GM12864 (cell line): ENCODE measurements around the gene XIRP1.

Experiments used
- DNase-seq: peaks from one replicate; pipeline ENCODE4 v3.0.0-alpha.2; 2011; ENCODE audit warnings: low read depth
- H3K4me3 ChIP-seq: 2 replicates; pipeline ENCODE4 v1.5.1; 2011; ENCODE audit warnings: mild to moderate bottlenecking, low read depth, low read length, control low read depth
- TF ChIP-seq, protein P1 (sequence below): IDR thresholded peaks from 2 replicates; pipeline ENCODE4 v1.5.1; 2011; ENCODE audit warnings: low read depth, mild to moderate bottlenecking, moderate library complexity, low read length, control low read depth, inconsistent platforms; ENCODE audit errors: missing control alignments

XIRP1 gene

DNA sequence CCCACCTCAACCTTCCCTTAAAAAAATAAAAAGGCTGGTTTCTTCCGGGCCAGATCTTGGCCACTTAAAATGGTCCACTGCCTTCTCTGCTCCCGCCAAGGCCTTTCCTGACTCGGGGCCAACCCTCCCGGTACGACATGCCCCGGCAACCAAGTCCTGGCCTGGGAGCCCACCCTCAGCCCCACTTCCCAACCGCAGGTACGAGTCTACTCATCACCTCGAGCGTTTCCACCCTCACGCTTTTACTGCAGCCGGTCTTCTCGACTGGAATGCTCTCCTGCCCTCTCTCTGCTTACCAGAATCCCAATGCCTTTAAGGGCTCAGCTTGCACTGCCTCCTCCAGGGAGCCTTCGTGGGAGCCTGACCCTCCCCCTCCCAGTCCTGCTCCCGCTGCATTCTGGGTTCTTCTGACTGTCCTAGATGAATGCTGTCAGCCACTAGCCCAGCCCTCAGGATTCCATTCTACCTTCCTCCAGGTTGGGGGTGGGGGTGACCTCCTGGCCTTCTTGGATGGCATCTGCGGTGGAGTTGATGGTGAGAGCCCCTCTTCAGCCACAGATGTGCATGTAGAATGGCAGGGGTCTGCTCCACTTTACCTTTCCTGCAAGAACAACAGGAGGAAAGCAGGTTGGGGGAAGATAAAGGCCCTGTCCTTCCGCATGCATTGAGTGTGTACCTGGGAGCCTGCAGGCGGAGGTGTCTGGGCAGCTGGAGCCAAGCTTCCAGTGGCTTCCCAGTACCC is 37.9 kb downstream of the XIRP1 start:
- H3K4me3 ChIP-seq, result no peak overlapping the region
- TF ChIP-seq, protein P1, sequence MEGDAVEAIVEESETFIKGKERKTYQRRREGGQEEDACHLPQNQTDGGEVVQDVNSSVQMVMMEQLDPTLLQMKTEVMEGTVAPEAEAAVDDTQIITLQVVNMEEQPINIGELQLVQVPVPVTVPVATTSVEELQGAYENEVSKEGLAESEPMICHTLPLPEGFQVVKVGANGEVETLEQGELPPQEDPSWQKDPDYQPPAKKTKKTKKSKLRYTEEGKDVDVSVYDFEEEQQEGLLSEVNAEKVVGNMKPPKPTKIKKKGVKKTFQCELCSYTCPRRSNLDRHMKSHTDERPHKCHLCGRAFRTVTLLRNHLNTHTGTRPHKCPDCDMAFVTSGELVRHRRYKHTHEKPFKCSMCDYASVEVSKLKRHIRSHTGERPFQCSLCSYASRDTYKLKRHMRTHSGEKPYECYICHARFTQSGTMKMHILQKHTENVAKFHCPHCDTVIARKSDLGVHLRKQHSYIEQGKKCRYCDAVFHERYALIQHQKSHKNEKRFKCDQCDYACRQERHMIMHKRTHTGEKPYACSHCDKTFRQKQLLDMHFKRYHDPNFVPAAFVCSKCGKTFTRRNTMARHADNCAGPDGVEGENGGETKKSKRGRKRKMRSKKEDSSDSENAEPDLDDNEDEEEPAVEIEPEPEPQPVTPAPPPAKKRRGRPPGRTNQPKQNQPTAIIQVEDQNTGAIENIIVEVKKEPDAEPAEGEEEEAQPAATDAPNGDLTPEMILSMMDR, result no peak
- DNase-seq, result no peak

DNA sequence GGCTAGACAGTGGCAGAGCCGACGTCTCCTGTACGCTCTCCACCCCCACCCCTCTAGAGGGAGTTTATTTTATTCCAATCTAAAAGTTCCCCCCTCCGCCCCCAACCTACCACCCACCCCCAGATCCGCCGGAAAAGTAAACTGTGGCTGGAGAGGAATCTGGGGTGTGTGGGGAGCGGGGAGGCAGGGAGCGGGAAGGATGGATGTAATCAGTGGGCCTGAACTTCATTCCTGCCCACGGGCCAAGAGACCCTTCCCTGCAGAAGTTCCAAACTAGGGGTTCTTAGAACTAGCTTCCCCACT is 38.5 kb downstream of the XIRP1 start:
- TF ChIP-seq, protein P1, result no peak
- H3K4me3 ChIP-seq, result peak overlapping the region; percentile 36
- DNase-seq, result no peak

DNA sequence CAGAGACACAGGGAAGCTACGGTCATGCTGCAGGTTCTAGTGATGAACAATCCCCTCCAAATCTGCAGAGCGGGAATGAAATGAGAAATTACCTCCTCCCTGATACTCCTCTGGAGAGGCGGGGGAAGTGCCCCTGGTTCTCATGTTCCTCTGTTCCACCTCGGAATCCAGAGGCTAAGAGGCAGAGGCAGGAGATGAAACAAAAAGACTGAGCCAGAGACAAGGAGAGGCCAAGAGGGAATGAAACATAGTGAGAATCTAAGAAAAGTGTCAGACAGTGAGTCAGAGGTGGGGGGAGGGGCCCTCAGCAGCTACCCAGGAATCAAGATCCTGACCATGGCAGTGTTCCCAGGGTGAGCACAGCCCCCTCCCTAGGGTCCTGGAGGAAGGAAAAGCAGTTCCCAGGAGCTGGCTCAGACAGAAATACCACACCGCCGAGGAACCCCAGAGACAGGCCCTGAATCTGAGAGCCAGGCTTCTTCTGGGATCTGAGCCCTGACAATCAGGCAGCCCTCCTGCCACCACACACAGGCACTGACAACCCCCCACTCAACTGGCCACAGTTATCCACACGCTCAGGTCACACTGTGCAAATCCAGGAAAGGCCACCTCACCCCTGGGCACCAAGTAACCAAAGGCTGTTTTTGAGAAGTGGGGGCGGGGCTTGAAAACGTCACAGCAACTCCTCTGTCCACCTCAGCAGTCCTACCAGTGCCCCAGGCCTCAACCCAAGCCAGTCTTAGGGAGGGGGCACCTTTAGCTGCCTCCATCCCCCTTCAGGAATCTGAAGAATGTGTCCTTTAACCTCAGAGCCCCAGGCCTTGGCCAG is 41.4 kb downstream of the XIRP1 start:
- TF ChIP-seq, protein P1, result no peak
- H3K4me3 ChIP-seq, result peak overlapping the region; percentile 87
- DNase-seq, result no peak

DNA sequence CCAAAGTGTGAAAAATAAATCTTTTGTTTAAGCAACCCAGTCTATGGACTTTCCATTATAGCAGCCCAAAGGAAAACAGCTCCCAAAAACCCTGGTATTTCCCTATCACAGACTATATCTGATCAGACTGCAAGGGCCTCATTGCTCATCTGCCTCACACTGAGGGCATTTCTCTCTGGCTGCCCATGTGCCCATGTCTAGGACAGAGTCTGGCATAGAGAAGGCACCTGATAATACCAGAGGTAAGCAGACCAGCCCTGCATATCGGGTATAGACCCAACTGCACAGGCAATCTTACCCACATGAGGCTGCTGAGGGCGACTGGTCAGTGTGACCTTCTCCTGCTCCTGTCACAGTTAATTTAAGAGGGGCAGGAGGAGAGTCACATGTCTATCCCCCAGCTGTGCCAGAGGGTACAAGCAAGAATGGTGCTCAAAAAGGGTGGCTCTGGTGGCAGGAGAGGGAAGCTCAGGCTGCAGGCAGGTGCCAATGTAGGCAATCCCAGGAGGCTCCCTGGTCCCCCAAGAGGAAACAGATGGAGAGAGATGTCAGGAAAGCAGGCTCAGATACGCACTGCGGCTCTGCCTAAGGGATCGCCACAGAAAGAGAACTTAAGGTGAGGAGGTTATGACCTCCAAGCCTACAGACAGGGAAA is 42.1 kb downstream of the XIRP1 start:
- peak overlapping the region; percentile 87 for H3K4me3 ChIP-seq
- TF ChIP-seq, protein P1, result peak; percentile 15
- no peak for DNase-seq

DNA sequence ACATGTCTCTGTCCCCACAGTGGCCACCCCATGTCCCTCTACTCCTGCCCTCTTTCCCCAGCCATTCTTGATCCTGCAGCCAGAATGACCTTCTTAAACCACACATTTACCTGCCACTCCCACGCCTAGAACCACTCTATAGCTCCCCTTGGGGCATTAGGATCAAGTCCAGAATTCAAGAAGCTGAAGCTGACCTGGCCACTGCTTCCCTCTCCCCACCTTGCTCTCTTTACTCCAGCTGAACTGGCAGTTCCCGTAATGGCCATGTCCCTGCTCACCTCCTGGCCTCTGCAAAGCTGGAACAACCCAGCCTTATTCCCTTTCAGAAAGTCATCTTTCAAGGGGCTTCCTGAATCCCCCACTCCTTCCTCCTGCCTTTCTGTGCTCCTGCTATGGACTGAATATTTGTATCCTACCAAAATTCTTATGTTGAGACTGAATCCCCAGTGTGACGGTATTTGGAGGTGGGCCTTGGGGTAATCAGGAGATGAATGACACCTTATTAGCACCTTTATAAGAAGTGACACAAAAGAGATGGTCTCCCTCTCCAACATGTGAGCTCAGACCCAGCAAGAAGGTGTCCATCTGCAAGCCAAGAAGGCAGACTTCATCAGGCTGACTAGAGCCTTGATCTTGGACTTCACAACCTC is 42.8 kb downstream of the XIRP1 start:
- TF ChIP-seq, protein P1, result no peak
- DNase-seq, result no peak
- no peak overlapping the region for H3K4me3 ChIP-seq

DNA sequence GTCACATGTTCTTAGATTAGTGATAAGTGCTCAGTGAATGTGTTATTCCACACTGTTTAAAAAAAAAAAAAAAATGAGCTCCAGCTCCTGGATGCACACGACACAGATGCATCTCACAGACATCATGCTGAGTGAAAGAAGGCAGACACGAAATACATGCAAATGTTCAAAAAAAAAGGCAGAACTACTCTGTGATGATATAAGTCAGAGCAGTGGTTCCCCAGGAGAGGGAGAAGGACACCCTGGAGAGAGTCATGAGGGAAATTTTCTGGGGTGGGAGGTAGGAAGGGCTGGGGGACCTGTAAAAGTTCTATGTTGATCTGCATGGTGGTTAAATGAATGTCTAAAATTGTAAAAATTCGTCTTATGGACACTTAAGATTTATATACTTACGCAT is 43.3 kb downstream of the XIRP1 start:
- TF ChIP-seq, protein P1, result no peak
- H3K4me3 ChIP-seq, result no peak overlapping the region; the same call in 1 of the 2 replicates
- DNase-seq, result no peak
